A549 (cell line): ENCODE results near the gene PISD. TPM values are rescaled to one million over a fixed set of nuclear protein-coding genes. Genes with fewer than 3 reads are reported as not detected.

ENCODE experiments used
- polyA plus RNA-seq, 4 experiments: library from polyadenylated mRNA; depleted of rRNA in 3 of 4; stranded (reverse); fragments of >200 nt; fragmentation: RNase III in 1 of 4; extraction: RNeasy Plus Mini Kit Qiagen cat#74134 plus additional on column Dnase treatment in 1 of 4; gene quantifications; 2 replicates in 3 of 4; 3 replicates in 1 of 4; pipeline ENCODE4 v1.2.3, GENCODE V29; 2011 to 2017

The PISD gene
- polyA plus RNA-seq, 2 of the 4 experiments (the other 2 are of a cell fraction): 11.0 to 17.3 TPM

Other genes with a start within 250 kb of the PISD start
- 14.5 and 15.5 TPM in 2 replicates for gene EIF4ENIF1, start 172.4 kb downstream of the PISD start, polyA plus RNA-seq (2011; rRNA removed)
- gene EIF4ENIF1, start 172.4 kb downstream of the PISD start, polyA plus RNA-seq (2017; fragmentation: RNase III; extraction: RNeasy Plus Mini Kit Qiagen cat#74134 plus additional on column Dnase treatment): 10.3 to 11.8 TPM (median 11.6 TPM) in 3 replicates
- gene SFI1, start 165.7 kb downstream of the PISD start, polyA plus RNA-seq (2011; rRNA removed): 6.8 and 11.0 TPM in 2 replicates
- gene SFI1, start 165.7 kb downstream of the PISD start, polyA plus RNA-seq (2017; fragmentation: RNase III; extraction: RNeasy Plus Mini Kit Qiagen cat#74134 plus additional on column Dnase treatment): 16.1 to 18.4 TPM (median 17.9 TPM) in 3 replicates
- gene PRR14L, start 87.9 kb upstream of the PISD start, polyA plus RNA-seq (2011; rRNA removed): 15.7 and 16.3 TPM in 2 replicates
- 5.6 to 6.0 TPM (median 5.9 TPM) in 3 replicates for gene PRR14L, start 87.9 kb upstream of the PISD start, polyA plus RNA-seq (2017; fragmentation: RNase III; extraction: RNeasy Plus Mini Kit Qiagen cat#74134 plus additional on column Dnase treatment)
- gene DEPDC5, start 91.8 kb upstream of the PISD start, polyA plus RNA-seq (2011; rRNA removed): 6.1 and 10.1 TPM in 2 replicates
- gene DEPDC5, start 91.8 kb upstream of the PISD start, polyA plus RNA-seq (2017; fragmentation: RNase III; extraction: RNeasy Plus Mini Kit Qiagen cat#74134 plus additional on column Dnase treatment): 4.0 to 4.4 TPM (median 4.2 TPM) in 3 replicates